Epidermal melanocyte (primary cell): ENCODE measurements around the gene ITGA3.
A peak's percentile ranks its signal among the peaks of the same experiment; 100 is the strongest.

ENCODE experiments used
- DNase-seq: peaks from one replicate; pipeline ENCODE4 v3.0.0; 2011; ENCODE audit warnings: low spot score; ENCODE audit not compliant: insufficient read length

The ITGA3 gene

DNA sequence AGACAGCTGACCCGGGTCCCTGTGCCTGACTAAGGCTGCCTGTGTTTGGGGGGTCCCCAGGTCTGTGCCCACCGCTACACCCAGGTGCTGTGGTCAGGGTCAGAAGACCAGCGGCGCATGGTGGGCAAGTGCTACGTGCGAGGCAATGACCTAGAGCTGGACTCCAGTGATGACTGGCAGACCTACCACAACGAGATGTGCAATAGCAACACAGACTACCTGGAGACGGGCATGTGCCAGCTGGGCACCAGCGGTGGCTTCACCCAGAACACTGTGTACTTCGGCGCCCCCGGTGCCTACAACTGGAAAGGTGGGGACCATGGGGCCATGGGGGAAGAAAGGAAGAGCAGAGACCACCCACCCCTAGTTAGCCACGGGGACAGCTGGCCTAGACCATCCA is 12.1 kb downstream of the ITGA3 start:
- DNase-seq: no peak

DNA sequence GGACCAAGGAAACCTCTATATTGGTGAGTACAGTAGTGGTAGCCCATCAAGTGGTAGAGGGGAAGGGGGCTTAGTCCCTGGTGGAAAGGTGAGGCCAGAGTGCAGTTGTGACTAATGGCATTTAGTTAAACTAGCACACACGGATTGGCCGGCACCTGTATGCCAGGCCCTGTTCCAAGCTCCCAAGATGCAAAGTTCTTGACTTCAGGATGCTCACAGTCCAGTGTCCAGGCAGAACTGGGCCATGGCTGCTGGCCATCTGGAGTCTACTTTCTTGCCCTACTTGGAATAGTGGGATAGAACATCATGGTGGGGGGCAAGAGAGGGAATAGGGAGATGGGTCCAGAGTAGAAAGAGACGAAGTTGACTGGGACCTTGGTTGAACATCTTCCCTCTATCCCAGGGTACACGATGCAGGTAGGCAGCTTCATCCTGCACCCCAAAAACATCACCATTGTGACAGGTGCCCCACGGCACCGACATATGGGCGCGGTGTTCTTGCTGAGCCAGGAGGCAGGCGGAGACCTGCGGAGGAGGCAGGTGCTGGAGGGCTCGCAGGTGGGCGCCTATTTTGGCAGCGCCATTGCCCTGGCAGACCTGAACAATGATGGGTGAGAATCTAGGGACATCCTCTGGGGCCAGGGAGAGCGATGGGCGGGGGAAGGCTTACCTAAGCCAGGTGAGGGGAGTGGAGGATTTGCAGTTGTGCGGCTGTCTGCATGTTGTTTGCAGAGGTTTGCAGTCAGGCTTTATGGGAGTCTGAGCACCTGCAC is 15.2 kb downstream of the ITGA3 start:
- no peak for DNase-seq

DNA sequence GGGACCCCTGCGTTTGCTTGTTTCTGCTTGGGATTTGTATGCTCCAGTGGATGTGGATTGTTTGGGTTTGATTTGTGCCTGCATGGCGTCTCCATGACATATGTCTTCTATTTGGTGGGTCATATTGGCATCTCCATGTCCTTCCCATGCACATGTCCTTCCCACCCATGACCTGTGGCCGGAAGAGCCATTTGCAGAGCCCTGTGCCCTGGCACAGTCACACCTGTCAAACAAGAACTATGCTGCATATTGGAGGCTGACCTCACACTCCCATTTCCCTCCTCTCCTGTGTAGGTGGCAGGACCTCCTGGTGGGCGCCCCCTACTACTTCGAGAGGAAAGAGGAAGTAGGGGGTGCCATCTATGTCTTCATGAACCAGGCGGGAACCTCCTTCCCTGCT is 15.8 kb downstream of the ITGA3 start:
- DNase-seq: no peak

GRCh38 chr17:50072130-50072529 is 16.2 kb downstream of the ITGA3 start:
- DNase-seq: no peak

- no peak for DNase-seq
Measured at GRCh38 chr17:50072925-50073324, 17.0 kb downstream of the ITGA3 start.

DNA sequence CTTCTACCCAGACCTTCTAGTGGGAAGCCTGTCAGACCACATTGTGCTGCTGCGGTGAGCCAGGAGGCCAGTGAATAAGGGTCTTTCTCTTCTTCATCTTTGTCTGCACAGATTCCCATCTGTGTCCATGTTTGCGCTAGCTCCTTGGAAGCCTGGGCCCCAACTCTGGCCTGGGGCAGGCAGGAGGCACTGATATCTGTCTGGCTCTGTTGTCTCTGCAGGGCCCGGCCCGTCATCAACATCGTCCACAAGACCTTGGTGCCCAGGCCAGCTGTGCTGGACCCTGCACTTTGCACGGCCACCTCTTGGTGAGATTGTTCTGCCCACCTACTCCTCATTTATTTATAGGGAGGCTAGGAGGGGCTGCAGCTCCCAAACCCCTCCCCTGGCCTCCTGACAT is 18.3 kb downstream of the ITGA3 start:
- DNase-seq: no peak

GRCh38 chr17:50075446-50076032 is 19.6 kb downstream of the ITGA3 start:
- DNase-seq: no peak

DNA sequence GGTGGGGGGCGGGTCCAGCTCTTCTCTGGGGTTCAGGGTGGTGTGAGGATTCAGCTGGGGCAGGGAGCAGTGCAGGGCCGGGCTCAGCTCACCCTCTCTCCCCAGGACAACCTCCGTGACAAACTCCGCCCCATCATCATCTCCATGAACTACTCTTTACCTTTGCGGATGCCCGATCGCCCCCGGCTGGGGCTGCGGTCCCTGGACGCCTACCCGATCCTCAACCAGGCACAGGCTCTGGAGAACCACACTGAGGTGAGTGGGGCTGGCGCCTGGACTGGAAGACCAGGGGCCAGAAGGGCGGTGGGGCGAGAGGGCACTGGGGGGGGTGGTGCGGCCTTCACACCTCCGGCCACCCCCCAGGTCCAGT is 20.3 kb downstream of the ITGA3 start:
- DNase-seq: no peak

DNA sequence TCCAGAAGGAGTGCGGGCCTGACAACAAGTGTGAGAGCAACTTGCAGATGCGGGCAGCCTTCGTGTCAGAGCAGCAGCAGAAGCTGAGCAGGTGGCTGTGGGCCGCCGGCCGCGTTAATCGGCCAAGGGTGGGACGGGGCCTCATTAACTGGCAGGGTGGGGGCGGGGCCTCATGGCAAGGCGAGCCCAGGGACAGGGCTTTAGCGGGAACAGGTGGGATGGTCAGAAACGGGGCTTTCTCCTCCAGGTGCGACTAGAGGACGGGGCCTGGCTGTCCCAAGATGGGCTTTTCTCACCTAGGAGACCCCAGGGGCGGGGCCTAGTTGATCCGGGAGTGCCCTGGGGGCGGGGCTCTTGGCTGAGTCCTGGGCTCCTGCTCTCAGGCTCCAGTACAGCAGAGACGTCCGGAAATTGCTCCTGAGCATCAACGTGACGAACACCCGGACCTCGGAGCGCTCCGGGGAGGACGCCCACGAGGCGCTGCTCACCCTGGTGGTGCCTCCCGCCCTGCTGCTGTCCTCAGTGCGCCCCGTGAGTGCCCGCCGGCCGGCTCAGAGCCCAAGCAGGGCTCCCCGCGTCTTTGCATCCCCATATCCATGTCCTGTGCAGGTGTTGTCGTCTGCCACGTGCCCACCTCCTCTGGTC is 20.8 kb downstream of the ITGA3 start:
- DNase-seq: no peak

GRCh38 chr17:50078430-50078829 is 22.5 kb downstream of the ITGA3 start:
- no peak for DNase-seq

GRCh38 chr17:50079334-50080095 is 23.6 kb downstream of the ITGA3 start:
- no peak for DNase-seq

- DNase-seq: no peak
Measured at GRCh38 chr17:50080096-50080480, 24.2 kb downstream of the ITGA3 start.

GRCh38 chr17:50080827-50081226 is 24.9 kb downstream of the ITGA3 start:
- no peak for DNase-seq

GRCh38 chr17:50081757-50082156 is 25.8 kb downstream of the ITGA3 start:
- DNase-seq: no peak

DNA sequence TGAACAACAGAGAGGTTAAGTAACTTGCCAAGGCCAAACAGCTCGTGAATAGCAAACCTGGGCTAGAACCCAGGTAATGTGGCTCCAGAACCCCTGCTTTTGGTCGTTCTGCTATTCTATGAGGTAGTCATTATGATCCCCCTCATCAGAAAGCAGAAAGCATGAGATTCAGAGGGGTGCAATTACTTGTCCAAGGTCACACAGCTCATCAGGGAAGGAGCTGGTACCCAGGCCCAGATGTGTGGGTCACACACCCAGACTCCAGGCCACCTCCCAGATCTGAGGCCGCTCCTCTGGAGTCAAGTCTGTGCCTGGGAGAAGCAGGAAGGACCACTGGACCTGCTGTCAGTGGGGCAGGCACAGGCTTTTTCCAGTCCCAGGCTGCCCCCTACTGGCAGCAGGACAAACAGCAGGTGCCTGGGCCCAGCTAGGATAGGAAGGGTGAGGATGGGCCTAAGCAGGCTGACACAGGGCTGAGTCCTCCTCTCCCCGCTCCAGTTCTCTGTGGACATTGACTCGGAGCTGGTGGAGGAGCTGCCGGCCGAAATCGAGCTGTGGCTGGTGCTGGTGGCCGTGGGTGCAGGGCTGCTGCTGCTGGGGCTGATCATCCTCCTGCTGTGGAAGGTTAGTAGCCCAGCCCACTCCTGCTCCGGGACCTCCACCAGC is 31.5 kb downstream of the ITGA3 start:
- DNase-seq: peak; percentile 91

DNA sequence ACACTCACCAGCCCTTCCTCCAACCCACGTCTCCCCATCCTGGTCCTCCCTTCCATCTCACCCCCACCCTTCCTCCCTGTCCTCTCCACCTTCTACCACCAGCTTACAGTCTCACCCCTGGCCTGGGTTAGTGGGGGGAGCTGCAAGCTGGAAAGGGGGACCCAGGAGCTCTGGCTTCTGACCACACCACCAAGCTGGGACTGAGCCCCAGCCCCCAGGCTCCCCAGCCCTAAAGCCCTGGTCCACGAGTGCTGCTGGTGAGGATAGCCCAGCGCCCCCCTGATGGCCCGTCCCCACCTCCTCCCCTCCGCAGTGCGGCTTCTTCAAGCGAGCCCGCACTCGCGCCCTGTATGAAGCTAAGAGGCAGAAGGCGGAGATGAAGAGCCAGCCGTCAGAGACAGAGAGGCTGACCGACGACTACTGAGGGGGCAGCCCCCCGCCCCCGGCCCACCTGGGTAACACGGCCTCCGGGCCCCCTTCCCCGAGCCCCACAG is 32.0 kb downstream of the ITGA3 start:
- no peak for DNase-seq

DNA sequence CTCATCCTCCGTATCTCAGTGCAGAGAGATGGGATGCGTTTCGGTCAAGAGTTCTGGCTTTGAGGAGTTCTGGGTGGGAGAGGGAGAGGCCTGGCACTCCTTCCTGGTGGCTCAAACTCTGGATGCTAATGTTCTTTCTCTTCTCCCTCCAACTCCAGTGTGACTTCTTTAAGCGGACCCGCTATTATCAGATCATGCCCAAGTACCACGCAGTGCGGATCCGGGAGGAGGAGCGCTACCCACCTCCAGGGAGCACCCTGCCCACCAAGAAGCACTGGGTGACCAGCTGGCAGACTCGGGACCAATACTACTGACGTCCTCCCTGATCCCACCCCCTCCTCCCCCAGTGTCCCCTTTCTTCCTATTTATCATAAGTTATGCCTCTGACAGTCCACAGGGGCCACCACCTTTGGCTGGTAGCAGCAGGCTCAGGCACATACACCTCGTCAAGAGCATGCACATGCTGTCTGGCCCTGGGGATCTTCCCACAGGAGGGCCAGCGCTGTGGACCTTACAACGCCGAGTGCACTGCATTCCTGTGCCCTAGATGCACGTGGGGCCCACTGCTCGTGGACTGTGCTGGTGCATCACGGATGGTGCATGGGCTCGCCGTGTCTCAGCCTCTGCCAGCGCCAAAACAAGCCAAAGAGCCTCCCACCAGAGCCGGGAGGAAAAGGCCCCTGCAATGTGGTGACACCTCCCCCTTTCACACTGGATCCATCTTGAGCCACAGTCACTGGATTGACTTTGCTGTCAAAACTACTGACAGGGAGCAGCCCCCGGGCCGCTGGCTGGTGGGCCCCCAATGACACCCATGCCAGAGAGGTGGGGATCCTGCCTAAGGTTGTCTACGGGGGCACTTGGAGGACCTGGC is 33.3 kb downstream of the ITGA3 start:
- DNase-seq: no peak

GRCh38 chr17:50090071-50090470 is 34.2 kb downstream of the ITGA3 start:
- no peak for DNase-seq

DNA sequence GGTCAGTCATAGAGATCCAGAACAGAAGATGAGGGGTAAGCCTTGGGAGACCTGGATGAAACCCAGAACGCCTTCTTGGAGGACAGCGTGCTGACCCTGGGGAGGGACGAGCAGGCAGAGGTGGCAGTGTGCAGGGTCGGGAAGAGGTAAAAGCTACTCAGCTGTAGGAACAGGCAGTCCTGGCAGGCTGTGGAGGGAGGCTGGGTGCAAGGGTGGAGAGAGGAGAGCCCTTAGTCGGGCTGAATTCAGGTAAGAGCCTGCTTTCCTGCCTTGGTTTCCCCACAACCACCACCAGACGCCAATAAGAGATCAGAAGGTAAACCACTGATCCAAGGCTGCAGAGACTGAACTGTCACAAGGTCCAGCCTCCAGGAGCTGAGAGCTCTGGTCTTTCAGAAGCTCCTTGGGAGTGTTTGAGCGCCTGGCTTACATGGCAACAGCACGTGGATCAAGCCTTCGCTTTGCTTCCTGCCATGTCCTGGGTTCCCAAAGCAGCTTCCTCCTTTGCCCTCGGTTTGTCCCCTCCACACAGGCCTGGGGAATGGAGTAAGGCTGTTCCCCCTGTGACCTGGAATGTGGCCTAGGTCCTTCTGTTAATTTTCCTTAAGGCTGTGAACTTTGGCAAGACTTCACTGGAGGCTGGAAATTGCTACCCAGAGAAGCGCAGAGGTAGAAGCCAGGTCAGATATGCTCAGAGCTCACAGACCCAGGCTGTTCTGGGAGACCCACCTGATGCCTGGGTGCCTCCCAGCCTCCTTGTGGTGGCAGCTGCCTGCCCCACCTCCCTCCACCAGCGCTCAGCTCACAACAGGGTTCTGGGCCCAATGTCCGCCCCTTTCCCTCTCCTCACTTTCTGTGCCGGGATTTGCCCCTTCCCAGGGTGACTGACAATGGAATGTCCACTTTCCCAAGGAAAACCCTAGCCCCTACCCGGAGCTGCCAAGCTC is 35.3 kb downstream of the ITGA3 start:
- DNase-seq: no peak
